GM19239 (cell line): ENCODE measurements around the gene CDC26.
"Not testable (repeated sequence)": the region's sequence is repeated elsewhere in the genome, so short reads cannot be mapped to it uniquely, and the experiment has no call there.

ENCODE experiments used
- DNase-seq: peaks from one replicate; pipeline ENCODE4 v3.0.0; 2011; ENCODE audit warnings: low spot score; ENCODE audit not compliant: insufficient read length
- FAIRE-seq: peaks from 2 replicates; lab custom pipeline; 2011; peaks lifted over from hg19 to GRCh38; lab: Jason Lieb, UNC

CDC26 gene

GRCh38 chr9:113245894-113246293 lies 29.5 kb downstream of the CDC26 start:
- FAIRE-seq = no peak
- no peak for DNase-seq

DNA sequence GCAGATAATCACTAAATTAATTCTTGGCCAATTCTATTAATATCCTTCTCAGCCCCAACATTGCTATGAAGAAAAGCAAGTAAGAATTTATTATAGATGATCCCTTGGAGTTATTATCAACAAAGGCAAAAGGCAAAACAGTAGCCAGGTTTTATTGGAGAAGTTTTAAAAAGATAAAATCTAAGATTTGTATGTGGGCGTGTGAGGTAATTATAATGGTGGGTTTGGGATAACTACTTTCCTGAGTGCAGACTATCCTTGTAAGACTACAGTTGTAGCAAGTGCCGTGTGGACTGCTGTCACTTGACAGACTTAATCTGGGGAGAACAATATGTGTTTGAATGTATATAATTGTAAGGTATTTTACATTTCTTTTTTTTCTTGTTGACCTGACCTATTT lies 30.8 kb downstream of the CDC26 start:
- no peak for FAIRE-seq
- no peak for DNase-seq

DNA sequence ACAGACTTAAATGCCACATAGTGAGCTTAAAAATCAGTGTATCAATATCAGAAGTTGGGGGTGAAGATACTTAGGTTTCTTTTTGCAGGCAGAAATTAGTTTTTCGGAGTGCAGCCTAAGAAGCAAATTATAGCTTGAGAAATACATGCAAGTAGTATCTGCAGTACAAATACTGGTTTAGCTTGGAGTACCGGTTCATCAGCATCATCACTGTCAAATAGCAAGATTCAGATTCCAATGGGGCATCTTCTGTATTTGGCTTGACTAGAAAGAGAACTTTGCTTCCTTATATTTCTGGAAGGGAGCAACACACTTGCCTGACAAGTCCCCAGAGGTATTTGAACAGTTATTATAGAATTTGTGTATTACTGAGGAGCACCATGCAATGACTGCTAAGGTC lies 34.2 kb downstream of the CDC26 start:
- FAIRE-seq (no peak), DNase-seq (no peak)

- FAIRE-seq (no peak), DNase-seq (no peak)
These were observed 36.5 kb downstream of the CDC26 start for GRCh38 chr9:113238859-113239232.

GRCh38 chr9:113238202-113238858 lies 37.0 kb downstream of the CDC26 start:
- FAIRE-seq = no peak
- no peak for DNase-seq

- FAIRE-seq (no peak), DNase-seq (no peak)
These were observed 38.3 kb downstream of the CDC26 start for GRCh38 chr9:113237026-113237425.

DNA sequence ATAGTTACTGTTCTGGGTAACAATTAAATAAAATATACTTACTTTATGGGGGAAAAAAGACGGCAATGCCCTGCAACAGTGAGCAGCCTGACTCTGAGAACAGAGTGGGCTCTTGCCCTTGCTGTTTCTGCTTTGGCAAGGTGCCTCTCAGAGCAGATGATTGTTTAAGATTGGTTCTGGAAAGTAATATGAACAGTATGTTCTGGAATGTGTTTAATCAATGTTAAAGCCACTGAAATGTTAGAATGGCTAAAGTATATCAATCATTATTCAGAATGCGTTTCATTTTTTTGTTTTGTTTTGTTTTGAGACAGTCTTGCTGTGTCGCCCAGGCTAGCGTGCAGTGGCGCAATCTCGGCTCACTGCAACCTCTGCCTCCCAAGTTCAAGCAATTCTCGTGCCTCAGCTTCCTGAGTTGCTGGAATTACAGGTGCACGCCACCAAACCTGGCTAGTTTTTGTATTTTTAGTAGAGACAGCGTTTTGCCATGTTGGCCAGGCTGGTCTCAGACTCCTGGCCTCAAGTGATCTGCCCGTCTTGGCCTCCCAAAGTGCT lies 39.6 kb downstream of the CDC26 start:
- not testable (repeated sequence) for DNase-seq, FAIRE-seq

GRCh38 chr9:113231701-113232100 lies 43.7 kb downstream of the CDC26 start:
- DNase-seq = no peak
- FAIRE-seq = no peak

DNA sequence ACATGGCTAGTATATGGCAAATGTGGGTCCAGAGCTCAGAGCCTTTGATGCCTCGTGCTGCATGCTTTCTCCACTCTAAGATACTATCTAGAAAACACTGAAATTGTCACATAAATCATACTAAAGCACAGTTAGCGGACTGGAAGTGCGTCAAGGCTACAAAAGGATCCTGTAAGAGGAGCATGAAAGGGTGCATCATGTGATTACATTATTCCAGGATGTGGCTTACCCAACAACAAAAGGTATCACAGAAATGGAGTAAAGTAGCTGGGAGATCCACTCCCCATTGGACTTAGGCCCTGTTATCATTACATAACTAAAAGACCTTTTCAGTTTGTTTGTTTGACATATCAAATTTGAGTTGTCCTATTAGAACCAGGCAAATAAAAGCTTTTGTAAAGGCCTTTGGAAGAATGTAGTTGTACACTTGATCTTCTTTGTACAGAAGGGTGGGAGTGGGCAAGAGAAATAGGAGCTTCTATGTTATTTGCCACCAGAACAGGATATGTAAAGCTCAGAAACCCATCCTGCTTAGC lies 47.2 kb downstream of the CDC26 start:
- DNase-seq (no peak), FAIRE-seq (no peak)

DNA sequence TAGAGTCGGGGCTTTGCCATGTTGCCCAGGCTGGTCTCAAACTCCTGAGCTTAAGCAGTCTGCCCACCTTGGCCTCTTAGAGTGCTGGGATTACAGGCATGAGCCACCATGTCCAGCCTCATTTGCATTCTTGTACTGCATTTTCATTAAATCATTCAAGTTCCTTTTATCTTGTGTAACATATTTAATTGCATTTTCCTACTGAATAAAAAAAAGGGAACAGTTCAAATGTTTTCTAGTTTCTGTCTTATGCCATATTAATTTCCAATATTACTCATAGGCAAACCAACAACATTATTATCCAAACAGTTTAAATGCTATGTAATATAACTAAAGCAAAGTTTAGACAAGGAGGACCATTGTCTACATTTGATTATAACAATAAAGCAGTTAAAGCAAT lies 47.9 kb downstream of the CDC26 start:
- FAIRE-seq (no peak), DNase-seq (no peak)

- DNase-seq (no peak), FAIRE-seq (no peak)
These were observed 51.4 kb downstream of the CDC26 start for GRCh38 chr9:113223963-113224362.

GRCh38 chr9:113222482-113222841 lies 52.9 kb downstream of the CDC26 start:
- FAIRE-seq = no peak
- no peak for DNase-seq

DNA sequence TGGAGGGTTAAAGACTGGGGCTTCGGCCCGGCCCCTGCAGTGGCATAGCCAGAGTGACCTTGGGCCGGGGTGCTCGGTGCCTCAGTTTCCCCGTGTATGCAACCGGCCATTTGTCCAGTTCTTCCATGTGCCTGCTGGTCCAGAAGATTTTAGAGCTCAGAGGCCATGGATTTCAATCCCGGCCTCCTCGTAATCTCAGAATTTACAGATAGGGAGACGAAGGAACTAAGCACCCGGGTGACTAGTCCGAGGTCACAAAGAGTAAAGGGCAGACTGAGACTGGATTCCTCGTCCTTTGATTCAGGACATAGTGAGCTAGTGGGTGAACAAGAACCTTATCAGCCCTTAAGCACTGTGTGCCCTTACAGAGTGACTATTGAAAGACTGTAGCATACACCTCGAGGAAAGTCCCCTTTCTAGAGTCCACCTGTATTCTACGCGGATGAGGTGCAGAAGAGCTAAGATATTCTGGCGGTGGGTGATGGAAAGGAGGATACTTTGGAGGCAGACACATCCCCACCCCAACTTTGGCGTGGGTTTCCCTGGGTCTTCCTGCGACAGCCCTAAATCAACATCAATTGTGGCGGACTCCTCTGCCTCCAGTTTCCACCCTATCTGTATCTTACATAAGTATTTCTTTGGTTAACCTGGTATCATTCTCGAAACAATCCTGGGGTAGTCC lies 53.4 kb downstream of the CDC26 start:
- peak; percentile 14 for FAIRE-seq
- DNase-seq = no peak

DNA sequence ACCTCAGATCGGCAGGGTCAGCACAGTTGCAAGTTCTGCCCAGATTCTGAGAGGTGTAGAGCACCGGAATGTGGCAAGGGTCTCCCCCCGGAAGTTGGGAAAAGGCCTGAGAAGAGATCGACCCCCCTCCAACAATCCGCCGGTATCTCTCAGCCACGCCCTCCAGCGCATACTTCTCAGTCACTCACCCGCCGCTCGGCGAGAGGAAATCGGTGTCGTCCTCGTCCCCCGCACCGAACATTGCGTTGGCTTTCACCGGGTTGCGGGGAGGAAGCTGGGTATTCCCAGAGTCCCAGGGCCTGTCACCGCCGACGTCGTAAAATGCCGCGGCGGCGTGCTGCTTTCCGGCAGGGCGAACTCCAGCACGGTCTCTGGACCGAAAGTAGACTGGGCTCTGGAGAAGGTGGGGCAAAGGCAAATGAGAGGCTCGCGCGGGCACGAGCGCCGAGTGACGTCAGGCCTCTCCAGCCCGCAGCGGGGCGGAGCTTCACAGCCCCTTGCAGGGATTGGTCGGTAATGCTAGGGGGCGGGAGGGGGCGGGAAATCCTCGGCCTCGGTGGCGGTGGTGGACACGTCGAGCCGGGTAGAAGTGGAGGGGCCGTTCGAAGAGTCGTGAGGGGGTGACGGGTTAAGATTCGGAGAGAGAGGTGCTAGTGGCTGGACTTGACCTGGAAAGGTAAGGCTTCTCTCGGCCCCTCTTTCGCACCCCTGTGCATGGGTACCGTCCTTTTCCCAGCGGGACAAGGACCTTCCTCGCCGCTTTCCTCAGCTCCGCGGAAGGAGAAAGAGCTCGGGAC lies 54.2 kb downstream of the CDC26 start, which contains the start of the genes FKBP15 and SLC31A1:
TSS of gene FKBP15 (minus strand) at position 275 of the 797 bp plus-strand sequence. CDS start at position 241, 34 bp downstream.
TSS of gene SLC31A1 (plus strand) at position 542 of the 797 bp plus-strand sequence. CDS start 34,605 bp downstream, outside the sequence.
- peak; percentile 91 for FAIRE-seq
- peak; percentile 70 for DNase-seq

GRCh38 chr9:113220467-113221002 lies 54.8 kb downstream of the CDC26 start:
- FAIRE-seq = no peak
- DNase-seq = no peak

DNA sequence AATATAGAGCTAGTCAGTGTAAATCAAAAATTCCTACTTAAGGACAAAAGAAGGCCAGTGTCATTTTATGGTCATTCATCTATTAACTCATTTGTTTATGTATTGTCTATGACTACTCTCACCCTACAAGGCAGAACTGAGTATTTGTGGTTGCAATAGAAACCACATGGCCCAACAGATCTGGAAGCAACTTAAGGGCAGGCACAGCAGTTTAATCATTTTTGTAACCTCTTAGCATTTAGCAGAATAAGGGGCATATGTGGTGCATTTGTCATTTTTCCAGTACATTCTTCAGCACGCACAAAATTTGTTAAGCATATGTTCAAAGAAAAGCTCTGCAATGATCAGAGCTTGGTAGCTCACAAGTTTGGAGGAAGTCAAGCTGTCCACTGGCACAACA lies 55.4 kb downstream of the CDC26 start:
- peak; percentile 79 for FAIRE-seq

GRCh38 chr9:113219186-113219936 lies 56.0 kb downstream of the CDC26 start:
- no peak for DNase-seq
- peak; percentile 23 for FAIRE-seq

More for the DNA sequence above, 55.4 kb downstream of the CDC26 start:
- peak; percentile 18 for DNase-seq
